HG02642 (cell line): ENCODE results near the gene SPATS2L.

Source experiments
- ATAC-seq: cut with Tn5 transposase; IDR thresholded peaks from one replicate; pipeline ENCODE4 v1.9.1; 2021; ENCODE audit warnings: mild to moderate bottlenecking; ENCODE audit not compliant: unreplicated experiment, poor library complexity

SPATS2L gene

GRCh38 chr2:200484934-200485333 is 178.4 kb downstream of the SPATS2L start:
- no peak for ATAC-seq

GRCh38 chr2:200486529-200486928 is 180.0 kb downstream of the SPATS2L start:
- no peak for ATAC-seq

GRCh38 chr2:200488169-200488568 is 181.7 kb downstream of the SPATS2L start:
- ATAC-seq: no peak

GRCh38 chr2:200490001-200490400 is 183.5 kb downstream of the SPATS2L start:
- ATAC-seq: no peak

GRCh38 chr2:200492656-200493055 is 186.2 kb downstream of the SPATS2L start:
- ATAC-seq: no peak

GRCh38 chr2:200494048-200494447 is 187.6 kb downstream of the SPATS2L start:
- no peak for ATAC-seq

- no peak for ATAC-seq
Observed at GRCh38 chr2:200496696-200497095, 190.2 kb downstream of the SPATS2L start.

- ATAC-seq: no peak
Observed at GRCh38 chr2:200498402-200499162, 192.1 kb downstream of the SPATS2L start.

- no peak for ATAC-seq
Observed at GRCh38 chr2:200502196-200502595, 195.7 kb downstream of the SPATS2L start.

GRCh38 chr2:200506679-200507078 is 200.2 kb downstream of the SPATS2L start:
- no peak for ATAC-seq

GRCh38 chr2:200507179-200507578 is 200.7 kb downstream of the SPATS2L start:
- no peak for ATAC-seq

GRCh38 chr2:200509235-200509611 is 202.7 kb downstream of the SPATS2L start:
- no peak for ATAC-seq

GRCh38 chr2:200509612-200510433 is 203.3 kb downstream of the SPATS2L start, which contains the start of gene KCTD18:
TSS of gene KCTD18 (minus strand) at chr2:200510068. CDS start at chr2:200507016, 3,052 bp downstream.
- ATAC-seq: peak; percentile 99

- ATAC-seq: no peak
Observed at GRCh38 chr2:200515155-200515554, 208.7 kb downstream of the SPATS2L start.

GRCh38 chr2:200523158-200523557 is 216.7 kb downstream of the SPATS2L start:
- ATAC-seq: no peak

- ATAC-seq: no peak
Observed at GRCh38 chr2:200523604-200524003, 217.1 kb downstream of the SPATS2L start.

- no peak for ATAC-seq
Observed at GRCh38 chr2:200525066-200525465, 218.6 kb downstream of the SPATS2L start.

- ATAC-seq: no peak
Observed at GRCh38 chr2:200525551-200525881, 219.0 kb downstream of the SPATS2L start.

GRCh38 chr2:200525882-200526651 is 219.6 kb downstream of the SPATS2L start, which contains the start of gene SGO2:
TSS of gene SGO2 (plus strand) at chr2:200526207. CDS start at chr2:200532976, 6,769 bp downstream.
- peak; percentile 100 for ATAC-seq

- no peak for ATAC-seq
Observed at GRCh38 chr2:200528228-200528627, 221.7 kb downstream of the SPATS2L start.
